Measurements from ENCODE around the gene RASAL2. TPM values are rescaled to one million over a fixed set of nuclear protein-coding genes. Genes with fewer than 3 reads are reported as not detected.

RASAL2 gene
- total and polyA plus RNA-seq, 2 donors (not counting 1 experiment from before 2014, with no cell fraction given), result 11.9 to 21.8 TPM

GRCh38 chr1:178101266-178101630 is 7.3 kb downstream of the RASAL2 start:
- Histone ChIP-seq H4K20me1 (ENCODE audit: control insufficient read depth, extremely low read depth, insufficient read depth, low read length) (no peaks in the 10 kb centered on the region), H3K4me1 (ENCODE audit: control insufficient read depth, extremely low read depth, insufficient read depth, low read length) (peaks cover 19% of the 10 kb centered on the region), H3K4me2 (ENCODE audit: extremely low read depth, insufficient read depth, low read length) (no peak overlapping the region), H3K9me3 (ENCODE audit: control insufficient read depth, insufficient read depth, low read depth, low read length) (no peaks in the 10 kb centered on the region), H3K79me2 (ENCODE audit: control insufficient read depth, insufficient read depth, low read length) (peaks cover 71% of the 10 kb centered on the region), H3K4me3 (replicated peaks in 1 of 4; ENCODE audit: control extremely low read depth in 1 of 4, insufficient read depth in 1 of 4, low read depth in 3 of 4, low read length in 4 of 4) (no peak overlapping the region), H2AFZ (ENCODE audit: low read length) (no peak overlapping the region), H3K27me3 (ENCODE audit: control insufficient read depth, insufficient read depth, low read length) (no peaks in the 10 kb centered on the region), H3K36me3 (ENCODE audit: control insufficient read depth, insufficient read depth, low read length) (no peaks in the 10 kb centered on the region), H3K27ac (ENCODE audit: insufficient read depth, low read length) (peak overlapping the region; percentile 3), H3K9ac (ENCODE audit: insufficient read depth, low read length) (no peak overlapping the region)
- TF ChIP-seq EZH2 (IDR thresholded peaks at IDR 0.05; ENCODE audit: low read length, missing control alignments), result no peak
- TF ChIP-seq, protein P1, sequence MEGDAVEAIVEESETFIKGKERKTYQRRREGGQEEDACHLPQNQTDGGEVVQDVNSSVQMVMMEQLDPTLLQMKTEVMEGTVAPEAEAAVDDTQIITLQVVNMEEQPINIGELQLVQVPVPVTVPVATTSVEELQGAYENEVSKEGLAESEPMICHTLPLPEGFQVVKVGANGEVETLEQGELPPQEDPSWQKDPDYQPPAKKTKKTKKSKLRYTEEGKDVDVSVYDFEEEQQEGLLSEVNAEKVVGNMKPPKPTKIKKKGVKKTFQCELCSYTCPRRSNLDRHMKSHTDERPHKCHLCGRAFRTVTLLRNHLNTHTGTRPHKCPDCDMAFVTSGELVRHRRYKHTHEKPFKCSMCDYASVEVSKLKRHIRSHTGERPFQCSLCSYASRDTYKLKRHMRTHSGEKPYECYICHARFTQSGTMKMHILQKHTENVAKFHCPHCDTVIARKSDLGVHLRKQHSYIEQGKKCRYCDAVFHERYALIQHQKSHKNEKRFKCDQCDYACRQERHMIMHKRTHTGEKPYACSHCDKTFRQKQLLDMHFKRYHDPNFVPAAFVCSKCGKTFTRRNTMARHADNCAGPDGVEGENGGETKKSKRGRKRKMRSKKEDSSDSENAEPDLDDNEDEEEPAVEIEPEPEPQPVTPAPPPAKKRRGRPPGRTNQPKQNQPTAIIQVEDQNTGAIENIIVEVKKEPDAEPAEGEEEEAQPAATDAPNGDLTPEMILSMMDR (conservative IDR thresholded peaks at IDR 0.05 in 1 of 2, IDR thresholded peaks at IDR 0.05 in 1 of 2; ENCODE audit: low read depth in 1 of 2, low read length in 2 of 2), result no peak
- DNase-seq (ENCODE audit: low read depth in 2 of 2), result peak in 1 of 2 donors; percentile 29

DNA sequence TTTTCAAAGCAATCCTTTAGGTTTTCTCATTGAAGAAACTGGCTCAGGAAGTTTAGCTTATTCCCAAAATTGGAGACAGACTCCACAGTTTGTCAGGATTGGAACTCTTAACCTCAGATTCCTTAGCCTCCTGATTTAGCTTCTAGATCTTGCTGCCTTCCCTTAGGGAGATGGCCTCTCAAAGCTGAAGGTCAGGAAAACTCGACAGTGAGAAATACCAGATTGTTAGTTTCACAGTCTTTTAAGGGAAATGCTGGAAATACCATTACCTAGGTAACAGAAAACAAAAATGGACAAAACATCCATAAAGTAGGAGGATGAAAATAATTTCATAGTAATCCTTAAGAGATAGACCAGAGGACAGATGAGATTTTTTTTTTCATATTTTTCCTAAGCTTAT is 7.8 kb downstream of the RASAL2 start:
- Histone ChIP-seq H3K79me2 (ENCODE audit: control insufficient read depth, insufficient read depth, low read length) (peaks cover 68% of the 10 kb centered on the region), H3K36me3 (ENCODE audit: control insufficient read depth, insufficient read depth, low read length) (no peaks in the 10 kb centered on the region), H3K9me3 (ENCODE audit: control insufficient read depth, insufficient read depth, low read depth, low read length) (no peaks in the 10 kb centered on the region), H2AFZ (ENCODE audit: low read length) (no peak overlapping the region), H3K27me3 (ENCODE audit: control insufficient read depth, insufficient read depth, low read length) (no peaks in the 10 kb centered on the region), H3K9ac (ENCODE audit: insufficient read depth, low read length) (no peak overlapping the region), H3K4me3 (replicated peaks in 1 of 4; ENCODE audit: control extremely low read depth in 1 of 4, insufficient read depth in 1 of 4, low read depth in 3 of 4, low read length in 4 of 4) (no peak overlapping the region), H4K20me1 (ENCODE audit: control insufficient read depth, extremely low read depth, insufficient read depth, low read length) (no peaks in the 10 kb centered on the region), H3K27ac (ENCODE audit: insufficient read depth, low read length) (no peak overlapping the region), H3K4me1 (ENCODE audit: control insufficient read depth, extremely low read depth, insufficient read depth, low read length) (peaks cover 19% of the 10 kb centered on the region), H3K4me2 (ENCODE audit: extremely low read depth, insufficient read depth, low read length) (peak overlapping the region; percentile 8)
- TF ChIP-seq, protein P1 (conservative IDR thresholded peaks at IDR 0.05 in 1 of 2, IDR thresholded peaks at IDR 0.05 in 1 of 2; ENCODE audit: low read depth in 1 of 2, low read length in 2 of 2), result no peak
- no peak for TF ChIP-seq EZH2 (IDR thresholded peaks at IDR 0.05; ENCODE audit: low read length, missing control alignments)
- DNase-seq (ENCODE audit: low read depth in 2 of 2), result peak; percentile 11 to 24

- H3K36me3 ChIP-seq (ENCODE audit: control insufficient read depth, insufficient read depth, low read length), result no peaks in the 10 kb centered on the region
- no peaks in the 10 kb centered on the region for H3K27me3 ChIP-seq (ENCODE audit: control insufficient read depth, insufficient read depth, low read length)
- no peaks in the 10 kb centered on the region for H3K9me3 ChIP-seq (ENCODE audit: control insufficient read depth, insufficient read depth, low read depth, low read length)
- H4K20me1 ChIP-seq (ENCODE audit: control insufficient read depth, extremely low read depth, insufficient read depth, low read length), result no peaks in the 10 kb centered on the region
- H2AFZ ChIP-seq (ENCODE audit: low read length), result no peak overlapping the region
- no peak overlapping the region for H3K9ac ChIP-seq (ENCODE audit: insufficient read depth, low read length)
- no peak overlapping the region for H3K4me2 ChIP-seq (ENCODE audit: extremely low read depth, insufficient read depth, low read length)
- no peak overlapping the region for H3K4me3 ChIP-seq (replicated peaks in 1 of 4; ENCODE audit: control extremely low read depth in 1 of 4, insufficient read depth in 1 of 4, low read depth in 3 of 4, low read length in 4 of 4)
- TF ChIP-seq EZH2 (IDR thresholded peaks at IDR 0.05; ENCODE audit: low read length, missing control alignments), result no peak
- TF ChIP-seq, protein P1 (conservative IDR thresholded peaks at IDR 0.05 in 1 of 2, IDR thresholded peaks at IDR 0.05 in 1 of 2; ENCODE audit: low read depth in 1 of 2, low read length in 2 of 2), result no peak
- H3K27ac ChIP-seq (ENCODE audit: insufficient read depth, low read length), result no peak overlapping the region
- peaks cover 17% of the 10 kb centered on the region for H3K4me1 ChIP-seq (ENCODE audit: control insufficient read depth, extremely low read depth, insufficient read depth, low read length)
- DNase-seq (ENCODE audit: low read depth in 2 of 2), result no peak
- H3K79me2 ChIP-seq (ENCODE audit: control insufficient read depth, insufficient read depth, low read length), result peaks cover 63% of the 10 kb centered on the region
These were observed 8.3 kb downstream of the RASAL2 start for GRCh38 chr1:178102218-178102617.
